ENCODE results near the gene TMUB2. TPM values are rescaled to one million over a fixed set of nuclear protein-coding genes. Genes with fewer than 3 reads are reported as not detected.

The TMUB2 gene
- total RNA-seq, 1 donor from 2014 or later = 27.9 TPM

GRCh38 chr17:44197980-44198720 lies 11.4 kb downstream of the TMUB2 start:
- H3K27ac ChIP-seq = peak overlapping the region; percentile 98 to 100
- intact Hi-C loops (cut with DNase I) = no loop called here

GRCh38 chr17:44198721-44199552 lies 12.2 kb downstream of the TMUB2 start:
- peak overlapping the region; percentile 98 to 99 for H3K4me3 ChIP-seq
- intact Hi-C loops (cut with DNase I) = no loop called here
- no peak for DNase-seq (ENCODE audit: low spot score in 2 of 2)
- H3K27ac ChIP-seq = peak overlapping the region; percentile 98 to 100
- no peak for TF ChIP-seq CTCF (IDR thresholded peaks at IDR 0.05)
- H3K9me3 ChIP-seq = no peaks in the 10 kb centered on the region
- peaks cover 29 to 36% of the 10 kb centered on the region in 2 donors for H3K36me3 ChIP-seq
- H3K27me3 ChIP-seq = no peaks in the 10 kb centered on the region
- peaks cover 0 to 21% of the 10 kb centered on the region in 2 donors for H3K4me1 ChIP-seq

More at GRCh38 chr17:44197980-44198720, 11.4 kb downstream of the TMUB2 start:
- TF ChIP-seq CTCF (IDR thresholded peaks at IDR 0.05) = no peak
- Histone ChIP-seq H3K9me3 (no peaks in the 10 kb centered on the region), H3K4me3 (peak overlapping the region; percentile 98 to 99), H3K36me3 (peaks cover 37 to 43% of the 10 kb centered on the region in 2 donors), H3K27me3 (no peaks in the 10 kb centered on the region), H3K4me1 (peaks cover 0 to 23% of the 10 kb centered on the region in 2 donors)
- DNase-seq (ENCODE audit: low spot score in 2 of 2) = no peak

- peak within 1 kb of the TSS; percentile 98 to 99 for H3K4me3 ChIP-seq
- peak within 1 kb of the TSS; percentile 98 to 100 for H3K27ac ChIP-seq
- no peaks in the 10 kb centered on the region for H3K27me3 ChIP-seq
- intact Hi-C loops (cut with DNase I) = loop anchor here (1.0 kb wide), 4 partner anchors 10 to 124 kb away; partner anchors contain the start of gene SLC25A39
- H3K36me3 ChIP-seq = peaks cover 20 to 27% of the 10 kb centered on the region in 2 donors
- DNase-seq (ENCODE audit: low spot score in 2 of 2) = peak; percentile 94 to 99
- H3K9me3 ChIP-seq = no peaks in the 10 kb centered on the region
- H3K4me1 ChIP-seq = peaks cover 0 to 21% of the 10 kb centered on the region in 2 donors
- no peak for TF ChIP-seq CTCF (IDR thresholded peaks at IDR 0.05)
Observed at GRCh38 chr17:44199553-44200477, 13.0 kb downstream of the TMUB2 start, which contains the start of gene ATXN7L3. TSS of gene ATXN7L3 (minus strand) at chr17:44199884. CDS start at chr17:44198070, 1,814 bp downstream.

- intact Hi-C loops (cut with DNase I) = loop anchor here (1.0 kb wide), 4 partner anchors 10 to 124 kb away; partner anchors contain the start of gene SLC25A39
- TF ChIP-seq CTCF (IDR thresholded peaks at IDR 0.05) = no peak
- no peaks in the 10 kb centered on the region for H3K27me3 ChIP-seq
- no peak for DNase-seq (ENCODE audit: low spot score in 2 of 2)
- H3K4me1 ChIP-seq = peaks cover 0 to 21% of the 10 kb centered on the region in 2 donors
- no peaks in the 10 kb centered on the region for H3K9me3 ChIP-seq
- H3K27ac ChIP-seq = peak overlapping the region; percentile 98 to 100
- peaks cover 12 to 19% of the 10 kb centered on the region in 2 donors for H3K36me3 ChIP-seq
- H3K4me3 ChIP-seq = peak overlapping the region; percentile 98 to 99
Observed at GRCh38 chr17:44200478-44201155, 13.8 kb downstream of the TMUB2 start.
